Caki2 (cell line): ENCODE measurements around the gene SH2D3A. TPM values are rescaled to one million over a fixed set of nuclear protein-coding genes. Genes with fewer than 3 reads are reported as not detected.
"Not testable (repeated sequence)": the region's sequence is repeated elsewhere in the genome, so short reads cannot be mapped to it uniquely, and the experiment has no call there.

Experiments
- DNase-seq: peaks from one replicate; pipeline ENCODE4 v3.0.0-alpha.2; 2015; ENCODE audit warnings: low read depth
- in situ Hi-C: cut with HindIII; loops from 2 replicates; pipeline ENCODE4 v1.10.0; 2016; ENCODE audit warnings: low sequenced_read_pairs, low pct_unique_long_range_greater_than_20kb, mixed read lengths
- total RNA-seq: library from RNA; depleted of rRNA; stranded (reverse); fragments of >200 nt; shearing (Covaris generic); gene quantifications from 2 replicates; pipeline ENCODE4 v1.2.3, GENCODE V29; 2014; ENCODE audit warnings: low replicate concordance

SH2D3A gene
- total RNA-seq, 1 experiment from 2014 or later = 12.9 TPM

- in situ Hi-C loops = no loop called here
- DNase-seq = no peak
These were observed 26.2 kb upstream of the SH2D3A start for GRCh38 chr19:6793411-6793810.

DNA sequence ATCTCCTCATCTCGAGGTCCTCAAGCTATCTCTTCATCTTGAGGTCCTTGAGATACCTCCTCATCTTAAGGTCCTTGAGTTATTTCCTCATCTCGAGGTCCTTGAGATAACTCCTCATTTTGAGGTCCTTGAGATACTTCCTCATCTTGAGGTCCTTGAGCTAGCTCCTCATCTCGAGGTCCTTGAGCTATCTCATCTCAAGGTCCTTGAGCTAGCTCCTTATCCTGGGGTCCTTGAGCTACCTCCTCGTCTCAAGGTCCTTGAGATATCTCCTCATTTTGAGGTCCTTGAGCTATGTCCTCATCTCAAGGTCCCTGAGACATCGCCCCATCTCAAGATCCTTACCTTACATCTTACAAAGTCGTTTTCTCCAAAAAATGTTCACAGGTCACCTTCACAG lies 24.0 kb upstream of the SH2D3A start:
- in situ Hi-C loops = no loop called here
- no peak for DNase-seq

GRCh38 chr19:6790194-6791128 lies 23.2 kb upstream of the SH2D3A start:
- in situ Hi-C loops = no loop called here
- DNase-seq = no peak

GRCh38 chr19:6788896-6789295 lies 21.7 kb upstream of the SH2D3A start:
- no peak for DNase-seq
- in situ Hi-C loops = no loop called here

GRCh38 chr19:6787393-6787792 lies 20.2 kb upstream of the SH2D3A start:
- in situ Hi-C loops = no loop called here
- DNase-seq = no peak

GRCh38 chr19:6779206-6779605 lies 12.0 kb upstream of the SH2D3A start:
- in situ Hi-C loops = no loop called here
- DNase-seq = no peak

DNA sequence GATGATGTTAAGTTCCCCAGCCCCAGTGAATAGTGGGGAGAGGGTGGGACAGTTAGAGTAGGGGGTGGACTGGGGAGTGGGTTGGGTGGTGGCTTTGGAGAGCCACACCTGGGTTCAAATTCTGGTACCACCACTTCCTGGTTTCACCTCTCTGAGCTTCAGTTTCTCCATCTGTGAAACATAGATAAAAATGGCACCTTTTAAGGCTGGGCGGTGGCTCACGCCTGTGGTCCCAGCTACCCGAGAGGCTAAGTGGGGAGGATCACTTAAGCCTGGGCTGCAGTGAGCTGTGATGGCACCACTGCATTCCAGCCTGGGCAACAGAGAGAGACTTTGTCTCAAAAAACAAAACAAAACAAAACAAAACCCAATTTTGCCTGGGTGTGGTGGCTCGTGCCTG lies 11.2 kb upstream of the SH2D3A start:
- DNase-seq = no peak
- in situ Hi-C loops = no loop called here

DNA sequence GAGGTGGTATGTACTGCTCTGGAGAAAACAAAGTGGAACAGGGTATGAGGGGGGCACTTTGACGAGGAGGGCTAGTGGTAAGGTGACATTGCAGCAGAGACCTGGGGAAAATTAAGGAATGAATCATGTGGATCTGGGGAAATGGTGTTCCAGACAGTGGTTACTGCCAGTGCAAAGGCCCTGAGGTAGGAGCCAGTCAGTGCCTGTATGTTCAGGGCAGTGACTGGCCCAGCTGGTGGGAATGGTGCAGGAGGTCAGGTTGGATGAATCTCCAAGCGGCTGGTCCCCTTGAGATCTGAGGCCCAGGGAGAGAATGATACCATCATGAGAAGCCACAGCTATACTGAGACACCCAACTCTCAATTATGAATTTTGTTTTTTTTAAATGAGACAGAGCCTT lies 10.2 kb upstream of the SH2D3A start:
- no peak for DNase-seq
- in situ Hi-C loops = no loop called here

- DNase-seq = no peak
- in situ Hi-C loops = no loop called here
These were observed 9.8 kb upstream of the SH2D3A start for GRCh38 chr19:6776999-6777398.

DNA sequence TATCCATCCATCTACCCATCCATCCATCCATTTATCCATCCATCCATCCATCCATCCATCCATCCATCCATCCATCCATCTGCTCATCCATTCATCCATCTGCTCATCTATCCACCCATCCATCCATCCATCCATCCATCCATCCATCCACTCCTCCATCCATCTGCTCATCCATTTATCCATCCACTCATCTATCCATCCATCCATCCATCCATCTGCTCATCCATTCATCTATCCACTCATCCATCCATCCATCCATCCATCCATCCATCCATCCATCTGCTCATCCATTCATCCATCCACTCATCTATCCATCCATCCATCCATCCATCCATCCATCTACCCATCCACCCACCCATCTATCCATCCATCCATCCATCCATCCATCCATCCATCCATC lies 8.8 kb upstream of the SH2D3A start:
- DNase-seq, in situ Hi-C loops: not testable (repeated sequence)

GRCh38 chr19:6774821-6775707 lies 7.8 kb upstream of the SH2D3A start:
- DNase-seq = no peak
- in situ Hi-C loops = no loop called here

- in situ Hi-C loops = no loop called here
- DNase-seq = no peak
These were observed 6.2 kb upstream of the SH2D3A start for GRCh38 chr19:6773323-6773931.

DNA sequence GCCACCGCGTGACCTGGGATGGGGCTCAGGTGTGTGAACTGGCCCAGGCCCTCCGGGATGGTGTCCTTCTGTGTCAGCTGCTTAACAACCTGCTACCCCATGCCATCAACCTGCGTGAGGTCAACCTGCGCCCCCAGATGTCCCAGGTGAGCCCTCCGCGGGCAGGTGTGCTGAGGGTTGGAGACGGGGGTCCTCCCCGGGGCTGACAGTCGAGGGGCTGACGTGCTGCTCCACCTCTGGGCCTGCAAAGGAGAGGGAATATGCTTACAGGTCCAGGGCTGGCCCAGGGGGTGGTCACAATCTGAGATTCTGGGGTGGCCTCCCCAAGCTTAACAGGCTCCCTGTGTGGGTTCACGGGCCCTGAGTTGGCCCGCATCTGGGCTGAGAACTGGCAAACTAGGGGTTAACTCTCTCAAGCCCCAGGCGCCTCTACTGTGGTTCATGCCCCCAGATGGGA lies 5.7 kb upstream of the SH2D3A start:
- DNase-seq = no peak
- in situ Hi-C loops = no loop called here

GRCh38 chr19:6772028-6772865 lies 5.0 kb upstream of the SH2D3A start, which contains the start of gene VAV1:
Gene VAV1 (plus strand): TSS chr19:6772708. CDS start chr19:6772808, 100 bp downstream.
- no peak for DNase-seq
- in situ Hi-C loops = no loop called here

- DNase-seq, in situ Hi-C loops: not testable (repeated sequence)
These were observed 4.4 kb upstream of the SH2D3A start for GRCh38 chr19:6771648-6772027.

DNA sequence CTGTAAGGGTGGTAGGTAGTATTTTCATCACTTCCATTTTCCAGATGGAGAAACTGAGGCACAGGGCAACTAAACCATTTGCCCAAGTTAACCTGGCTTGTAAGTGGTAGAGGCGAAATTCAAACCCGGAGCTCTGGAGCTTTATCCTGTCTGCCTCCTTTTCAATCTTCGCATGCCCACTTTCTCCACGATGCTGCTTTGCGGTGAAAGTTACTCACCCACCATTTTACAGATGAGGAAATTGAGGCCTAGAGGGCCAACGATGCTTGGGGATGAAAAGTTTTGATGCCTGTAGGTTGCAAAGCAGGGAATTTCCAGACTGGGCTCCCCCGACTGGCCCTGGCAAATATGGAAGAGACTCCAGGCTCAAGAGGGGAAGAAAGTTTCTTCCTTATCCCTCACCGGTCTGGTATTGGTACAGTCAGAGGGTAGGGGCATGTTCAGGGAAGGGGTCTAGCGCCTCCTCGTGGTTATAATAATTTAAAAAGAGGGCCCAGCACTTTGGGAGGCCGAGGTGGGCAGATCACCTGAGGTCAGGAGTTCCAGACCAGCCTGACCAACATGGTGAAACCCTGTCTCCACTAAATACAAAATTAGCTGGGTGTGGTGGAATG lies 1.9 kb upstream of the SH2D3A start:
- in situ Hi-C loops = no loop called here
- DNase-seq = no peak

- in situ Hi-C loops = no loop called here
- DNase-seq = no peak
These were observed 1.1 kb upstream of the SH2D3A start for GRCh38 chr19:6768236-6768785.
